ENCODE measurements around the gene RRP1.

DNA sequence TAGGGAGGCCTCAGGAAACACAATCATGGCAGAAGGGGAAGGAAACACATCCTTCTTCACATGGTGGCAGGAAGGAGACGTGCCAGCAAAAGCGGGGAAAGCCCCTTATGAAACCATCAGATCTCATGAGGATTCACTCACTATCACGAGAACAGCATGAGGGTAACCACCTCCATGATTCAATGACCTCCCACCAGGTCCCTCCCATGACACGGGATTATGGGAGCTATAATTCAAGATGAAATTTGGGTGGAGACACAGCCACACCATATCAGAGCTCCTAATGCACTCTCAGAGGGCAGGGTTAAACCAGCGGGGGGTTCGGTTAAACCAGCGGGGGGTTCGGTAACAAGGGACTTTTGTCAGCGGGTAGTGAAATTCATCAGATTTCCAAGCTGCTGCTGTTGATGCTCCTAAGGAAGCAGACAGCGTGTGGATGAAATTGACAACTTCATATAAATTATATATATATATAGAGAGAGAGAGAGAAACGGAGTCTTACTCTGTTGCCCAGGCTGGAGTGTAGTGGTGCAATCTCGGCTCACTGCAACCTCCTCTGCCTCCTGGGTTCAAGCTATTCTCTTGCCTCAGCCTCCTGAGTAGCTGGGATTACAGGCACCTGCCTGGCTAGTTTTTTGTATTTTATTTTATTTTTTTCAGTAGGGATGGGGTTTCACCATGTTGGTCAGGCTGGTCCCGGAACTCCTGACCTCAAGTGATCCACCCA lies 17.5 kb upstream of the RRP1 start:
- TF ChIP-seq, protein P1, sequence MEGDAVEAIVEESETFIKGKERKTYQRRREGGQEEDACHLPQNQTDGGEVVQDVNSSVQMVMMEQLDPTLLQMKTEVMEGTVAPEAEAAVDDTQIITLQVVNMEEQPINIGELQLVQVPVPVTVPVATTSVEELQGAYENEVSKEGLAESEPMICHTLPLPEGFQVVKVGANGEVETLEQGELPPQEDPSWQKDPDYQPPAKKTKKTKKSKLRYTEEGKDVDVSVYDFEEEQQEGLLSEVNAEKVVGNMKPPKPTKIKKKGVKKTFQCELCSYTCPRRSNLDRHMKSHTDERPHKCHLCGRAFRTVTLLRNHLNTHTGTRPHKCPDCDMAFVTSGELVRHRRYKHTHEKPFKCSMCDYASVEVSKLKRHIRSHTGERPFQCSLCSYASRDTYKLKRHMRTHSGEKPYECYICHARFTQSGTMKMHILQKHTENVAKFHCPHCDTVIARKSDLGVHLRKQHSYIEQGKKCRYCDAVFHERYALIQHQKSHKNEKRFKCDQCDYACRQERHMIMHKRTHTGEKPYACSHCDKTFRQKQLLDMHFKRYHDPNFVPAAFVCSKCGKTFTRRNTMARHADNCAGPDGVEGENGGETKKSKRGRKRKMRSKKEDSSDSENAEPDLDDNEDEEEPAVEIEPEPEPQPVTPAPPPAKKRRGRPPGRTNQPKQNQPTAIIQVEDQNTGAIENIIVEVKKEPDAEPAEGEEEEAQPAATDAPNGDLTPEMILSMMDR (conservative IDR thresholded peaks at IDR 0.05; ENCODE audit: low read depth, low read length): no peak
- TF ChIP-seq EZH2phosphoT487 (IDR thresholded peaks at IDR 0.05; ENCODE audit: borderline replicate concordance, low read length): no peak
- TF ChIP-seq EZH2 (IDR thresholded peaks at IDR 0.05; ENCODE audit: low read length, unreplicated experiment): no peak
